HG03354 (cell line): ENCODE results near the gene PHF23.

Experiments
- ATAC-seq: cut with Tn5 transposase; IDR thresholded peaks from one replicate; pipeline ENCODE4 v1.9.1; 2021; ENCODE audit warnings: mild to moderate bottlenecking; ENCODE audit not compliant: unreplicated experiment, poor library complexity, severe bottlenecking

The PHF23 gene

DNA sequence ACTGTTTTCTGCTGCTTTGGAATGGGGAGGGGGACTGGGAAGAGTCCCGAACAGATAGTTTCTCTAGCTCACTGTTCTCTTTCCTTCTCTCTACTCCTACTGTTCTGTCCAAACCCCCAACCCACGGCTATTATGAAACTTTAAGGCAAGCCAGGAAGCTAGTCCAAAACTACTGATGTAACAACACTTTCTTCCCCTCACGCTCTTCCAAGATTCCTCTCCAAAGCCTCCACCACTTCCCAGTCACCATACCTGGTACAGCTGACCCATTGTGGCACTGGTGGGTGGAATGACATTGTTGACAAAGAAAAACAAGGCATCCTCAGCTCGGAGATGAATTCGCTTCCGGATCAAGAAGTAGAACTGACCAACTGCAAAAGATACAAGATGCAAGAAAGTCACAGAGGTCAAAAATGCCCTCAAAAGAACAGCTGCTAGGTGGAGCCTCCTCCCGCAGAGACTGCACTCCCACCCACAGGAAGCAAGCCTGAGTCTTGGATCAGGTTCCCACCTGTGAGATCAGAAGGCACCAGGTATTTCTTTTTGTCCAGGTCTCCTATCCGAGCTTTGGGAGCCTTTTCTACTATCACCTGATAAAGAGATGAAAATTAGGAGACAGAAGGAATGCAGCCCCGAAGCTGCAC lies 2.0 kb upstream of the PHF23 start:
- ATAC-seq: no peak

- ATAC-seq: no peak
These were observed 1.1 kb upstream of the PHF23 start for GRCh38 chr17:7240375-7240774.

GRCh38 chr17:7238420-7239090 lies 702 bp downstream of the PHF23 start:
- no peak for ATAC-seq

DNA sequence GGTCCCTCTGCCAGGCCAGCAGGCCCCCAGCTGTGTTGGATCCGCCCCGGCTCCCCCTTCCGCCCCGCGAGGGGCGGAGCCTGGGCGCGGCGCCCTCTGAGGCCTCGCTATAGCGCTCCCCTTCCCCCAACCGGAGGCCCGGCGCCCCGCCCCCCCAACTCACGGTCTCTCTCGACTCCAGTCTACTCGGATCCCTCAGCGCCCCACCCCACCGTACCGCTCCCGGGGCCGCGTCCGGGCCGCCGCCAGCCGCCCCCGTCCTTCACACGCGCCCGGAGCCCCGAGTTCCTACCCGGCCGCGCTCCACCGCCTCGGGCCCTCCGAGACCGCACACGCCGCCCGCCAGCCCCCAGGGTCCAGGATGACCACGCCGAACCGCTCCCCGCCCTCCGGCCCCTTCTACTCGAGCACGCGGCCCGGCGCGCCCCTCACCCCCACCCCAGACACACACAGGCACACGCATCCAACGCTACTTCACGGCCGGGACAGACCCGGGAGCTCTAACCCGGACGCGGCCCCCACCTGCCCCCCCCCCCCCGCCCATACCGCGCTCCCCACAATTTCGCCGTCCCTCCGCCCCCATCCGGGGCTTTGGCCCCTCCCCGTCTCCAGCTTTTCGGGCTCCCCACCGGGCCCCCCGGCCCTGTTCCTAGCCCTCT lies 1.4 kb downstream of the PHF23 start:
- ATAC-seq: no peak

GRCh38 chr17:7237266-7237760 lies 1.9 kb downstream of the PHF23 start:
- ATAC-seq: no peak

- no peak for ATAC-seq
These were observed 2.4 kb downstream of the PHF23 start for GRCh38 chr17:7236808-7237207.

- no peak for ATAC-seq
These were observed 3.3 kb downstream of the PHF23 start for GRCh38 chr17:7235693-7236665.

GRCh38 chr17:7234083-7234951 lies 4.9 kb downstream of the PHF23 start, which contains the start of gene DVL2:
Gene DVL2, minus strand, starts transcription at chr17:7234517. Its CDS starts 255 bp downstream, at chr17:7234262.
- peak; percentile 59 for ATAC-seq

GRCh38 chr17:7233701-7234082 lies 5.6 kb downstream of the PHF23 start:
- ATAC-seq: no peak

DNA sequence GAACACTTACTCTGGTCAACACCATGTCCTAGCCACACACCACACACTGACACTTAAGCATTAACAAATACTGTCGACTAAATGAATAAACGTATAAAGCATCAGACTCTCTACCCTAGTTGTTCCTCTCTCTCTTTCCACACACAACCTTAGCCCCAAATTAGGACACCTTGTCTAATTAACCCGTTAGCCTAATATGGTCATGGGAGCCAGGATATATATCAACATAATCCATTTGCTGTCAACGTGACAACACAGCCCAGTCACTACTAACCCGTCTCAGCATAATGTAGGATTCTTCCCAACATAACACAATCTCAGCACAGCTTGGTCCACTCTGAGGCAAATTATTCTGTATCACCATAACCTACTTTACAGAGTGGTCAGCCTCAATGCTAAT lies 7.1 kb downstream of the PHF23 start:
- ATAC-seq: no peak

GRCh38 chr17:7229504-7229903 lies 9.8 kb downstream of the PHF23 start:
- ATAC-seq: no peak

GRCh38 chr17:7228920-7229319 lies 10.3 kb downstream of the PHF23 start:
- ATAC-seq: no peak

- no peak for ATAC-seq
These were observed 12.2 kb downstream of the PHF23 start for GRCh38 chr17:7226721-7227710.

DNA sequence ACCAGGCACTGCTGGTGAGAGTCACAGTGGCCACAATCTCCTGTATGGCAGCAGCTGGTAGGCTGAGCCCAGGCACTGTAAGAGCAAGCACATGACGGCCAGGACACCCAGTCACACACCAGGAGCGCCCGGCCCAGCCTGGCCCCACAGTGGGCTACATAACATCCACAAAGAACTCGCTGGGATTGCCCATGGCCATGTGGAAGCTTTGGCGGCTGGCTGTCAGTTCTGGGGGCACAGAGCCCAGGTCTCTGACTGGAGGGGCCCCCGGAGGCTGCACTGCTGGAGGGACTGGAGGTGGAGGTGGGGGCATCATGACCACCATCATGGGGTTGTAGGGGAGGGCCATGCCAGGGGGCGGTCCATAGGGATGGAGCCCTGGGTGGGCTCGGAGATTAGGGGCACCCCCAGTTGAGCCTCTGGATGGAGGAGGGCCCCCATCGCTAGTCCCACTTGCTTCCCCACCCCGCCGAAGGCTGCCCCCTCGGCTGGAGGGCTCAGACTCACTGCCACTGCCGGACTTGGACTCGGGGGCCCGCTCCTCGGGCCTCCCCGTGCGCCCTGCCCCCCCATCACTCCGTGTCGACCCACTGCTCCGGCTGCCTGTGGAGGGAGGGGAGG lies 13.4 kb downstream of the PHF23 start:
- ATAC-seq: no peak

GRCh38 chr17:7224661-7225111 lies 14.6 kb downstream of the PHF23 start:
- no peak for ATAC-seq

- no peak for ATAC-seq
These were observed 15.1 kb downstream of the PHF23 start for GRCh38 chr17:7224110-7224509.

DNA sequence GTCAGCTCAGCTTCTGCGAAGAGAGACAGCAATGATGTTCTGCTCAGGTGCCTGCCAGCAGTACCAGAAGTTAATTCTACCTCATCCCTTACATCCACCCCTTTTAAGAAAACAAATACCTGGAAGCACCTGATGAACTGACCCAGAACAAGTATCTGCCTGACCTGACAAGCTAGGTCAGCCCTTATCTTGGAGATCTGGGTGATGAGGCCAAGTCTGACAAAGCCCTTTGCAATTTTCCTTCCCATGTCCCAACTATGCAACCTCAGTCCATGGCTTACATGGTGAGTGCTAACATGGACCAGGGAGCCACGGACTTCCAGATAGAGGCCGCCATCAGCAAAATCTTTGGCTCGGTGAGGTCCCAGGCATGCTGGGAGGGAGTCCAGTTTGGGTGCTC lies 15.9 kb downstream of the PHF23 start:
- ATAC-seq: no peak
